ENCODE measurements around the gene TIMP2.

DNA sequence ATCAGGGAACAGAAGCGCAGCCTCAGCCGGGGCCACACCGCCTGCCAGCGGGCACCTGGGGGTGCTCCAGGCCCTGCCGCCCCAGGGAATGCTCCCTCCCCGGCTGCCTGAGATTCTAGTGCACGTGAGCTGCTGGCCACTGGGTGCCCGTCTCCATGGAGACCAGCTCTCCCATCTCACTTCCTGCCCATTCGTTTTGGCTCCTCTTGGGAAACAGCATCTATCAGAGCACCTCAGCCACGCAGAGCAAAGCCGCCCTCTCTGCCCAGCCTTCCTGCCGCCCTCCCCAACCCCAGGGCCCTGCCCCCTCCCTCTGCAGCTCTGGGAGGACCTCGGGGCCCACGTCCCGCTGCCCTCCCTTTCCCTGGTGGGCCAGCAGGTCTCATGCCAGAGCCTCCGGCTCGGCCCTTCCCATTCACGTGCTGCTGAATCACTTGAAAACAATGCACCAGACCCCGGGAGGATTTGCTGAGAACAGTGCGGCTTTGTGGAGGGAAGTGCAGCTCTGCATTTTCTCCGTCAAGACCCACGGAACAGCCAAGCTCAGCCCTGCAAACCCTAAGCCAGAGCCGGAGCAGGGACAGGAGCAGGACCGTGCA lies 41.6 kb downstream of the TIMP2 start:
- TF ChIP-seq, protein P1, sequence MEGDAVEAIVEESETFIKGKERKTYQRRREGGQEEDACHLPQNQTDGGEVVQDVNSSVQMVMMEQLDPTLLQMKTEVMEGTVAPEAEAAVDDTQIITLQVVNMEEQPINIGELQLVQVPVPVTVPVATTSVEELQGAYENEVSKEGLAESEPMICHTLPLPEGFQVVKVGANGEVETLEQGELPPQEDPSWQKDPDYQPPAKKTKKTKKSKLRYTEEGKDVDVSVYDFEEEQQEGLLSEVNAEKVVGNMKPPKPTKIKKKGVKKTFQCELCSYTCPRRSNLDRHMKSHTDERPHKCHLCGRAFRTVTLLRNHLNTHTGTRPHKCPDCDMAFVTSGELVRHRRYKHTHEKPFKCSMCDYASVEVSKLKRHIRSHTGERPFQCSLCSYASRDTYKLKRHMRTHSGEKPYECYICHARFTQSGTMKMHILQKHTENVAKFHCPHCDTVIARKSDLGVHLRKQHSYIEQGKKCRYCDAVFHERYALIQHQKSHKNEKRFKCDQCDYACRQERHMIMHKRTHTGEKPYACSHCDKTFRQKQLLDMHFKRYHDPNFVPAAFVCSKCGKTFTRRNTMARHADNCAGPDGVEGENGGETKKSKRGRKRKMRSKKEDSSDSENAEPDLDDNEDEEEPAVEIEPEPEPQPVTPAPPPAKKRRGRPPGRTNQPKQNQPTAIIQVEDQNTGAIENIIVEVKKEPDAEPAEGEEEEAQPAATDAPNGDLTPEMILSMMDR (conservative IDR thresholded peaks at IDR 0.05; ENCODE audit: low read length) = no peak
- no peak for TF ChIP-seq EZH2phosphoT487 (IDR thresholded peaks at IDR 0.05; ENCODE audit: borderline replicate concordance, low read depth, low read length)

Measured in OCI-LY7 (cell line).